AG10803 (cell line): Measurements from ENCODE around the gene MFAP3.

Source experiments
- DNase-seq: peaks from one replicate; pipeline ENCODE4 v3.0.0; 2010; ENCODE audit warnings: low read depth
- H3K4me3 ChIP-seq: 2 replicates; pipeline ENCODE4 v1.5.1; 2011; ENCODE audit warnings: mild to moderate bottlenecking, low read length, control low read depth
- TF ChIP-seq, protein P1 (sequence below): conservative IDR thresholded peaks from 2 replicates; pipeline ENCODE4 v1.5.1; 2011; ENCODE audit warnings: mild to moderate bottlenecking, low read length, control low read depth, inconsistent platforms

MFAP3 gene

DNA sequence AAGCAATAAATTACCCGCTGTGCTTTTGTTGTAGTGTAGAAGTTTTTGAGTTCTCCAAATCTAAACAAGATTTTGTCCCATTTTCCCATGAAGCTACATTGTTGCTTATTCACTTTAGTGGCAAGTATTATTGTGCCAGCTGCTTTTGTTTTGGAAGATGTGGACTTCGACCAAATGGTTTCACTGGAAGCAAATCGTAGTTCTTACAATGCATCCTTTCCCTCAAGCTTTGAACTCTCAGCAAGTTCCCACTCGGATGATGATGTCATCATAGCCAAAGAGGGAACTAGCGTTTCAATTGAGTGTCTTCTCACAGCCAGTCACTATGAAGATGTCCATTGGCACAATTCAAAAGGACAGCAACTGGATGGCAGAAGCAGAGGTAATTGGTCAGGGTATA, 10.9 kb downstream of the MFAP3 start:
- no peak overlapping the region for H3K4me3 ChIP-seq
- no peak for DNase-seq
- TF ChIP-seq, protein P1, sequence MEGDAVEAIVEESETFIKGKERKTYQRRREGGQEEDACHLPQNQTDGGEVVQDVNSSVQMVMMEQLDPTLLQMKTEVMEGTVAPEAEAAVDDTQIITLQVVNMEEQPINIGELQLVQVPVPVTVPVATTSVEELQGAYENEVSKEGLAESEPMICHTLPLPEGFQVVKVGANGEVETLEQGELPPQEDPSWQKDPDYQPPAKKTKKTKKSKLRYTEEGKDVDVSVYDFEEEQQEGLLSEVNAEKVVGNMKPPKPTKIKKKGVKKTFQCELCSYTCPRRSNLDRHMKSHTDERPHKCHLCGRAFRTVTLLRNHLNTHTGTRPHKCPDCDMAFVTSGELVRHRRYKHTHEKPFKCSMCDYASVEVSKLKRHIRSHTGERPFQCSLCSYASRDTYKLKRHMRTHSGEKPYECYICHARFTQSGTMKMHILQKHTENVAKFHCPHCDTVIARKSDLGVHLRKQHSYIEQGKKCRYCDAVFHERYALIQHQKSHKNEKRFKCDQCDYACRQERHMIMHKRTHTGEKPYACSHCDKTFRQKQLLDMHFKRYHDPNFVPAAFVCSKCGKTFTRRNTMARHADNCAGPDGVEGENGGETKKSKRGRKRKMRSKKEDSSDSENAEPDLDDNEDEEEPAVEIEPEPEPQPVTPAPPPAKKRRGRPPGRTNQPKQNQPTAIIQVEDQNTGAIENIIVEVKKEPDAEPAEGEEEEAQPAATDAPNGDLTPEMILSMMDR, result no peak

DNA sequence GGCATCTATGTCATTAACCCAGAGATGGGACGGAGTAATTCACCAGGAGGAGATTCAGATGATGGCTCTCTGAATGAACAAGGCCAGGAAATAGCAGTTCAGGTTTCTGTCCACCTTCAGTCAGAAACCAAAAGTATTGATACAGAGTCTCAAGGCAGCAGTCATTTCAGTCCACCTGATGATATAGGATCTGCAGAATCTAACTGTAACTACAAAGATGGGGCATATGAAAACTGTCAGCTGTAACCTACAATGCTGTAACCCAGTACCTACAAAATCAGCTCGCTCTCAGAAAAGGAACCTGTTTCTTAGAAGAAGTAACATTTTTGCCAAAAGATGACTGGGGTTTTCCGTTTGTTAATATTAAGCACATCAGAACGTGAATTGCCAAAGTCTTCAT, 14.7 kb downstream of the MFAP3 start:
- no peak for DNase-seq
- TF ChIP-seq, protein P1, result no peak
- H3K4me3 ChIP-seq, result no peak overlapping the region

DNA sequence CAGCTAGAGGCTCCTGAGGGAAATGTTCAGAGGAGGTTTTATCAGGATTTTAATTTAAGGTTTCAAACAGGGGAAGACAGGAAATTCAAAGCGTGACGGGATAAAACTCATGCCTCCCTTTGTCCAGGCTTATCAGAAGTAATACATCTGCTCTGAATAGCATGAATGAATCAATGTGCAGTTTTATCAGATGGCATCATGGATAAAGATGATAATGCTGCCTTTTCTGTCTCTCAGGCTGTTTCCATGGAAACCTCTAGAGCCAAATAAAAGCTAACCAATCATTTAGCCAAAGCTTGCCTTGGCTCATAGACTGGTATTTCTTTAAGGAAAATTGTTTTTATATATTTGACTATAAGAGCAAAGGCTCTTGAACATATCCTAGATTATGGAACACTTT, 16.4 kb downstream of the MFAP3 start:
- H3K4me3 ChIP-seq, result no peak overlapping the region
- no peak for DNase-seq
- TF ChIP-seq, protein P1, result no peak

DNA sequence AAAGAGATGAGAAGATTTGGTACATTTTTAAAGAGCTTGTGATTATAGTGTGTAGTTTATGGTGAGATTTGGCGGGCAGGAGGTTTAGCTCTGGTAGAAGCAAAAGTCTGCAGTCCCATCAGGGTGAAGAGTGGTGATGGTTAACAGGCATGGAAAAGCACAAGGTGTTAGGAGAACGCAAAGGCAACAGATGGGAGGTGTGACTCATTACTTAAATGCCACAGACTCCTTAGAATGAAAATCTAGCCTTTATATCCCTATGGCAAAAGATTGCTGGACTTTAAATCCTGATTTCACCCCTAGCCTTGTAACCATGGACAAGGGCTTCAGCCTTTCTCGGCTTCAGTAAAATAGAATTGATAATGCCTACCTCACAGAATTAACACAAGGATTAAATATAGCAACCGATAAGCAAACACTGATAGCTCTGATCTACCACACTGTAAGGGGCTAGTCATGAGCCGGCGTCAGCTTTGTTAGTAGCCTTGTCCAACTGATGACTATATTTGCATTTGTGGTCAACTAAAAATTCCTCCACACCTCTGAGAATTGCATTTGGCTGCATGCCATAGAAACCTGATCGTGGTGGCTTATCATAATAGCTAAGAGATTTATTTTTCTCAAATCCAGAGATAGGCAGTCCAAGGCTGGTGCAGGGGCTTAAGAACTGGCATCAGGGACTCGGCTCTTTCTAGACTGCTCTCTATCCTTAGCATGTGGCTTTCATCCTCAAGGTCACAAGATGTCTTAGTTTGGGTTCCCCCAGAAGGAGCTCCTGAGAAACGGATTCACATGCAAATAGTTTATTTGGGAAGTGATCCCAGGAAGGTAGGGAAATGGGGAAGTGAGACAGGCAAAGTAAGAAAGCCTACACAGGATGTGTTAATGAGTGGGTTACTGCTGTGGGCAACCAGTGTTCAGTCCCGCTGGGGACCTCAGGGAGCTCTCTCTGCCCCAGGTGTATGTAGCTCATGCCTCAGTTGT, 19.6 kb downstream of the MFAP3 start:
- no peak overlapping the region for H3K4me3 ChIP-seq
- TF ChIP-seq, protein P1, result no peak
- no peak for DNase-seq

DNA sequence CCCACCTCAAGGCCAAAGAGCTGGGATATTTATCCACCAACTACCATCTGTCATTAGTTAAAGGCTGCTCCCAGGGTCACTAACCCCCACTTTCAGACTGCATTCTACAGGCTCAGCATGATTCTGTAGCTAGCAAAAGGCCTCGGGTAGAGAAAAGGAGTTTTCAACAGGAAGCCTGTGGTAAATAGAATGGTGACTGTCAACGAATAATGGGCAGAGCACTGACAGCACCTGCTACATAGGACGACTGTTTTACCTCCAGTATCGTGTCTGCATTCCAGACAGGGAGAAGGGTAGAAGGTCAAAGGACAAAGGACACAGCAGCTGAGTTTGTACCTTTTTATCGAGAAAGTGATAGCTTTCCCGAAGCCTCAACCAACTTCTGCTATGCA, 20.3 kb downstream of the MFAP3 start:
- H3K4me3 ChIP-seq, result no peak overlapping the region
- TF ChIP-seq, protein P1, result no peak

DNA sequence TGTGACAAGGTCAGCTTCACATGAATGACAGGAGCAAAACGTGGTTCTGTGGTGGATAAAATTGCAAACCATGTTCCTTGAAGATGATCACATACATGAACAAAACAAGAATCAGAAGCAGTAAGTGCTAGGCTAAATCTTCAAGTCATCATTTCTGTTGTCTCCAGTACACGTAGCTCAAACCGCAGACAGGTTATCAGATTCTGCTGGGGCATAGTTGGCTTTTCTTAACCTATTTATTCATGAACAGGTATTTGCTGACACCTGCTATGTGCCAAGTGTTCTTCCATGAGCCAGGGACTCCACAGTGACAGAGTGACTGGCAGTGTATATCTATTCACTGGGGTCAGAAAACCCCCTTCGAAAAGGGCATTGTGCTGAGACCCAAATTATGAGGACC, 20.8 kb downstream of the MFAP3 start:
- DNase-seq, result no peak
- TF ChIP-seq, protein P1, result no peak
- no peak overlapping the region for H3K4me3 ChIP-seq

More for the DNA sequence above, 20.3 kb downstream of the MFAP3 start:
- no peak for DNase-seq

DNA sequence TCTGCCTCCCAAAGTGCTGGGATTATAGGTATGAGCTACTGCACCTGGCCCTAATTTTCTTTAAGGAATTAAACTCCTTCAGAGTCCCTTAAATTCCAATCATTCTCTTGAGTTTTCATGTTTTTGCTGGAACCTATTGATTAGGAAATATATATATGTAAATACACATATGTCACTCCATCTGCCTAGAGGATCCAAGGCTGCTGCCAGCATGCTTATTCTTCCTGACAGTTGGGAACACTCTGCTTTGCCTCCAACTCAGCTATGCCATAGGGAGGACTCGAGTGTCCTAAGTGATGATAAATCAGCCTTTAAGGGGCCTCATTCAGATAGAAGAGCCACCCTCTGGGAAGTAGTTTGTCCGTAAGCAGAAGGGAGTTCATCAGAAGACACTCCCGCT, 21.8 kb downstream of the MFAP3 start:
- H3K4me3 ChIP-seq, result no peak overlapping the region
- TF ChIP-seq, protein P1, result no peak
- DNase-seq, result no peak
